Type B pancreatic cell (in vitro differentiated cells): ENCODE data around the gene WFIKKN2. TPM values are rescaled to one million over a fixed set of nuclear protein-coding genes. Genes with fewer than 3 reads are reported as not detected.
A peak's percentile ranks its signal among the peaks of the same experiment; 100 is the strongest.

ENCODE experiments used
- DNase-seq: peaks from one replicate; pipeline ENCODE4 v3.0.0; 2021; ENCODE audit warnings: mixed read lengths; ENCODE audit not compliant: unreplicated experiment; ENCODE audit errors: extremely low spot score
- H3K27ac Mint-ChIP-seq: 2 replicates; pipeline ENCODE4 v1.8.0; 2021; ENCODE audit warnings: mild to moderate bottlenecking, mixed read lengths
- H3K27me3 Mint-ChIP-seq: 2 replicates; pipeline ENCODE4 v1.8.0; 2021; ENCODE audit warnings: mixed read lengths
- H3K36me3 Mint-ChIP-seq: 2 replicates; pipeline ENCODE4 v1.8.0; 2021; ENCODE audit warnings: mixed read lengths
- H3K4me1 Mint-ChIP-seq: one replicate; pipeline ENCODE4 v1.8.0; 2021; ENCODE audit warnings: mixed read lengths; ENCODE audit not compliant: unreplicated experiment
- H3K4me3 Mint-ChIP-seq: 2 replicates; pipeline ENCODE4 v1.8.0; 2021; ENCODE audit warnings: mild to moderate bottlenecking, mixed read lengths
- H3K9me3 Mint-ChIP-seq: 2 replicates; pipeline ENCODE4 v1.8.0; 2021; ENCODE audit warnings: mixed read lengths
- total RNA-seq: library from RNA; stranded (reverse); gene quantifications from 2 replicates; pipeline ENCODE4 v1.2.1, GENCODE V29; 2021; ENCODE audit warnings: low replicate concordance
- TF ChIP-seq, protein P1 (sequence below): fragments of 200-600 bp; sonication (generic); conservative IDR thresholded peaks from 2 replicates; pipeline ENCODE4 v1.5.0; 2021; ENCODE audit warnings: antibody characterized with exemption, mild to moderate bottlenecking

The WFIKKN2 gene
- total RNA-seq, 1 donor from 2014 or later: 1.7 TPM

- Mint-ChIP-seq H3K27ac (peak overlapping the region; percentile 97), H3K9me3 (no peaks in the 10 kb centered on the region)
- DNase-seq: no peak
Observed at GRCh38 chr17:50884439-50885311, 49.3 kb downstream of the WFIKKN2 start.

DNA sequence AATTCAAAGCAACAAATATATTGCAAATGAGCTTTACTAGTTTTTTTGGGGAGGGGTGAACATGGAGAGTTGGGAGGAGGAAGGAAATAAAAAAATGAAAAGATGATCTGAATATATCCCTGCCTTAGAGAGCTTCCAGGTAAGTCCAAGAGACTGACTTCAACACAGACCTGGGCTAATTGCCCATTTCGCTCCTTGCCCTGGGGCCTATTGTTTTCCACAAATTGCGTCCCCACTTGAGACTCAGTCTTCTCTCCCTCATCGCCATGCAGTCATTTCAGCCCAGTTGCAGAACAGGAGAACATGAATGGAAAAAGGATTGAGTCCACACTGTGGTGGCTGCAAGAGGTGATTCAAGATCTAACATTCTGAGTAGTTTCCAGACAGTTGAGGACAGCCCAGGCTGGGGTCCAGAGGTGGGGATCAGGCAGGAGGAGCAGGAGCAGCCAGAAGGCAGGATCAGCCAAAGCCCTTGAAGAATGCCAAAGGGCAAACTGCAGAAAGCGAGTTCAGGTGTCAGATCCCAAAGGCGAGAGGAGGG is 52.4 kb downstream of the WFIKKN2 start:
- DNase-seq: no peak
- H3K27ac Mint-ChIP-seq: peak overlapping the region; percentile 40
- no peak overlapping the region for H3K4me3 Mint-ChIP-seq
- no peaks in the 10 kb centered on the region for H3K27me3 Mint-ChIP-seq
- H3K36me3 Mint-ChIP-seq: no peaks in the 10 kb centered on the region
- peaks cover 37% of the 10 kb centered on the region for H3K4me1 Mint-ChIP-seq
- no peaks in the 10 kb centered on the region for H3K9me3 Mint-ChIP-seq
- TF ChIP-seq, protein P1, sequence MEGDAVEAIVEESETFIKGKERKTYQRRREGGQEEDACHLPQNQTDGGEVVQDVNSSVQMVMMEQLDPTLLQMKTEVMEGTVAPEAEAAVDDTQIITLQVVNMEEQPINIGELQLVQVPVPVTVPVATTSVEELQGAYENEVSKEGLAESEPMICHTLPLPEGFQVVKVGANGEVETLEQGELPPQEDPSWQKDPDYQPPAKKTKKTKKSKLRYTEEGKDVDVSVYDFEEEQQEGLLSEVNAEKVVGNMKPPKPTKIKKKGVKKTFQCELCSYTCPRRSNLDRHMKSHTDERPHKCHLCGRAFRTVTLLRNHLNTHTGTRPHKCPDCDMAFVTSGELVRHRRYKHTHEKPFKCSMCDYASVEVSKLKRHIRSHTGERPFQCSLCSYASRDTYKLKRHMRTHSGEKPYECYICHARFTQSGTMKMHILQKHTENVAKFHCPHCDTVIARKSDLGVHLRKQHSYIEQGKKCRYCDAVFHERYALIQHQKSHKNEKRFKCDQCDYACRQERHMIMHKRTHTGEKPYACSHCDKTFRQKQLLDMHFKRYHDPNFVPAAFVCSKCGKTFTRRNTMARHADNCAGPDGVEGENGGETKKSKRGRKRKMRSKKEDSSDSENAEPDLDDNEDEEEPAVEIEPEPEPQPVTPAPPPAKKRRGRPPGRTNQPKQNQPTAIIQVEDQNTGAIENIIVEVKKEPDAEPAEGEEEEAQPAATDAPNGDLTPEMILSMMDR: no peak

More at GRCh38 chr17:50884439-50885311, 49.3 kb downstream of the WFIKKN2 start:
- TF ChIP-seq, protein P1: no peak
- Mint-ChIP-seq H3K36me3 (no peaks in the 10 kb centered on the region), H3K4me3 (peak overlapping the region; percentile 29), H3K4me1 (peaks cover 22% of the 10 kb centered on the region), H3K27me3 (no peaks in the 10 kb centered on the region)

DNA sequence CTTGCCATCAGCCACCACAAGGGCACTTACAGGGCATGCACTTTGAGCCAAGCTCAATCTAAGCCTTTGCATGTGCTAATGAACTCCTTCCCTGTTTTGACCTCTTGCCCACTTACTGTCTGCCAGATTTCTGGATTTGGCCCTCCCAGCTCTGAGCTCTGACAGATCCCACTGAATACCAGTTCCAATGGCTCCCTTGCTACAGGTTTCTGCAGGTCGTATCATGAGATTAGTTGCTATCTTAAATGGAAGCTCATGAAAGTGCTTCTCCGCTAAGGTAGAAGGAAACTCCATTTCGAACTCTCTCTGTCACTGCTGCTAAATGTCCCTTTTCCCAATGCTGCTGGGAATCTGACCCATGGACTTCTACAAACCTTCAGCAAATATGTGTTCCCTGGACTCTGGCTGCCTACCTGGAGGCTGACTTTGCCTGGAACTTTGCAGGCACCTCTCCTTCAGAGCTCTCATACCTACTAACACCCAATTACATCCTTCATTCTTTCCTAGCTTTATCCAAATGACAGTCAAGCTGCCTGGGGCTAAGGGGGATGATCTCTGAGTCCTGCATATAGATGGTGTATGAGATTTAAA is 54.2 kb downstream of the WFIKKN2 start:
- Mint-ChIP-seq H3K27ac (peak overlapping the region; percentile 72), H3K4me3 (no peak overlapping the region), H3K36me3 (no peaks in the 10 kb centered on the region), H3K27me3 (no peaks in the 10 kb centered on the region), H3K9me3 (no peaks in the 10 kb centered on the region), H3K4me1 (peaks cover 37% of the 10 kb centered on the region)
- DNase-seq: no peak
- TF ChIP-seq, protein P1: peak; percentile 26

DNA sequence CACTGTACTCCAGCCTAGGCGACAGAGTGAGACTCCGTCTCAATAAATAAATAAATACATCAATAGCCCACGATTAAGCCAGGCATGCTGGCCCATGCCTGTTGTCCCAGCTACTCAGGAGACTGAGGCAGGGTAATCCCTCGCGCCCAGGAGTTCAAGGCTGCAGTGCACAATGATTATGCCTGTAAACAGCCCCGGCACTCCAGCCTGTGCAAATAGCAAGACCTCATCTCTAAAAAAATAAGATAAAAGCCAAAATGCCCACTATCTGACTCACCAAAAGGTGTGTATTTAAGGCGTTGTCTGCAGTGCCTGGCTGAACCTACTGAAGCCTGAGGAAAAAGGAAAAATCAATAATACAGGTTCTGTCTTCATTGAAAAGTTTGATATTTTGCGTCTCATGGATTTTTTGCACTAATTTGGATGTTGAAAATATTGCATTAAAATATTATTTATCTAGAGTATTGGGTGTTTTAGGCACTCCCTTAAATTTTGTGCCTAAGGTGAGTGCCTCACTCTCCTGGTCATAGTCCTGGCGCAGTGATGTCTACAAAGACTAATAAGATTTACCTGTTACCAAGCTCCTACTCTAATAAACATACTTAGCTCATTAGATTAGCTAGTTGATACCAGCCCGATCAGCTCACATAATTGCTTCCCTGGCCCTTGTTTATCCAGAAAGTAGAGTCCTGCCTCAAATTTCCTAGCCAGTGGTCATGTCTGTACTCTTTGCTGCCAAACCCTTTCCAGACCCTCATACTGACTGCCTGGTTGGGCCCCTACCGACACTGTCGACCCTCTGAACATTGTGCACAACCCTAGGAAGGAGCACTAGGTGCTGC is 55.5 kb downstream of the WFIKKN2 start:
- Mint-ChIP-seq H3K4me3 (peak overlapping the region; percentile 58), H3K36me3 (no peaks in the 10 kb centered on the region), H3K9me3 (no peaks in the 10 kb centered on the region), H3K27ac (peak overlapping the region; percentile 88), H3K4me1 (peaks cover 43% of the 10 kb centered on the region), H3K27me3 (no peaks in the 10 kb centered on the region)
- DNase-seq: no peak
- TF ChIP-seq, protein P1: no peak

GRCh38 chr17:50891577-50891989 is 56.2 kb downstream of the WFIKKN2 start:
- H3K27me3 Mint-ChIP-seq: no peaks in the 10 kb centered on the region
- no peak overlapping the region for H3K4me3 Mint-ChIP-seq
- DNase-seq: no peak
- H3K36me3 Mint-ChIP-seq: no peaks in the 10 kb centered on the region
- TF ChIP-seq, protein P1: no peak
- no peaks in the 10 kb centered on the region for H3K9me3 Mint-ChIP-seq
- peaks cover 43% of the 10 kb centered on the region for H3K4me1 Mint-ChIP-seq
- H3K27ac Mint-ChIP-seq: peak overlapping the region; percentile 88
